Thyroid gland (tissue), 4 donors: ENCODE data around the gene ELP4. TPM values are rescaled to one million over a fixed set of nuclear protein-coding genes. Genes with fewer than 3 reads are reported as not detected.

Experiments used
- DNase-seq, 2 donors: peaks; one replicate each; pipeline ENCODE4 v3.0.0-alpha.2; 2019
- H3K27ac ChIP-seq, 3 donors: fragments of 200-600 bp; sonication (generic); 1 replicate in 2 of 3; 2 replicates in 1 of 3; pipeline ENCODE4 v1.5.1; 2016 to 2019; ENCODE audit warnings: mild to moderate bottlenecking in 1 of 3, moderate library complexity in 1 of 3
- H3K27me3 ChIP-seq: fragments of 200-600 bp; sonication (generic); one replicate; pipeline ENCODE4 v1.5.1; 2019
- H3K36me3 ChIP-seq, 2 donors: fragments of 200-600 bp; sonication (generic); one replicate each; pipeline ENCODE4 v1.5.1; 2016 to 2019
- H3K4me1 ChIP-seq, 2 donors: fragments of 200-600 bp; sonication (generic); one replicate each; pipeline ENCODE4 v1.5.1; 2017 to 2019
- H3K4me3 ChIP-seq, 3 donors: fragments of 200-600 bp; sonication (generic); replicated peaks in 1 of 3; 1 replicate in 2 of 3; 2 replicates in 1 of 3; pipeline ENCODE4 v1.5.1; 2016; ENCODE audit warnings: mild to moderate bottlenecking in 1 of 3
- H3K9me3 ChIP-seq: fragments of 200-600 bp; sonication (generic); one replicate; pipeline ENCODE4 v1.5.1; 2017
- POLR2A ChIP-seq, 2 donors: fragments of 450-650 bp; IDR thresholded peaks; one replicate each; pipeline ENCODE4 v1.6.1; 2017; ENCODE audit warnings: antibody characterized with exemption in 2 of 2, mild to moderate bottlenecking in 2 of 2, moderate library complexity in 1 of 2
- WGBS, 2 donors: methylation state at CpG; one replicate each; pipeline ENCODE4 v1.1.5; 2017; 5-methylcytosine and 5-hydroxymethylcytosine counted together
- intact Hi-C: fragments of 100-400 bp; cut with DNase I; formaldehyde crosslinking; loops from one replicate; pipeline ENCODE4 v1.15.1; 2023
- total RNA-seq, 4 donors: library from RNA; depleted of rRNA; stranded (reverse); fragments of >200 nt; gene quantifications; one replicate each; pipeline ENCODE4 v1.2.3, GENCODE V29; 2016
- TF ChIP-seq, protein P1 (sequence below), 6 experiments: fragments of 200-600 bp in 3 of 6; fragments of 450-650 bp in 3 of 6; sonication (generic) in 3 of 6; IDR thresholded peaks; one replicate each; pipeline ENCODE4 v1.5.1; 2016 to 2019; ENCODE audit warnings: antibody characterized with exemption in 6 of 6, mild to moderate bottlenecking in 2 of 6, inconsistent platforms in 1 of 6, moderate library complexity in 1 of 6

The ELP4 gene
- total RNA-seq, 4 donors from 2014 or later: 27.4 to 36.5 (median 33.0) TPM

DNA sequence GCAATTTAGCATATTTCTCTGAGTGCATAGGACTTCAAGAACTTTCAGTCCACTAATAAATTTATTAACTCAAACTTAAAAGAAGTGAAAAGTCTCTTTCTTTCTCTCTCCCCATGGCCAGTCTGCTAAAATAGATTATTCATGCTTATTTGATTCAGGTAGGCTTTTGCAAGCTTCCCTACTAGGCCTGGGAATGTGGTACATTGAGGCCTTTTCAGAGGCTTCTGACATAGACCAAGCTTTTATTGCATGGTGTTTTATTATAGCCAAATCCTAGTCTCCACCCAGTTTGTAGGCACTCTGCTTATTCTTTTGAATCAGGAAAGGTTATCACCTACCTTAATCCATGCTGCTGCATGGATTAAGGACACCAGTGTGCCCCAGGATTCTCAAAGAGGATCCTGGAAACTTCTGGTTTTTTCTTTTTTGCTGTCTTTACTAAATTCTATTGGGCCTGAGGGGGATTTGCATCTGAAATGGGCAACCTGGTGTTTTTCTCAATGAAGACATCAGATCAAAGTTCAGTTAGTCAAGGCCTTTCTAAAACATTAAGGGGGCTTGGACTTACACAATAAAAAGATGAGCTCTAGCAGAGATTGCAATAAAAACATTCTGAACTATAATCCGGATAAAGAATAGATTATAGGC lies 92.2 kb downstream of the ELP4 start:
- DNase-seq: no peak
- 96% methylated on average over 1 of the region's 1 CpG for WGBS, 2 donors
- TF ChIP-seq, protein P1, sequence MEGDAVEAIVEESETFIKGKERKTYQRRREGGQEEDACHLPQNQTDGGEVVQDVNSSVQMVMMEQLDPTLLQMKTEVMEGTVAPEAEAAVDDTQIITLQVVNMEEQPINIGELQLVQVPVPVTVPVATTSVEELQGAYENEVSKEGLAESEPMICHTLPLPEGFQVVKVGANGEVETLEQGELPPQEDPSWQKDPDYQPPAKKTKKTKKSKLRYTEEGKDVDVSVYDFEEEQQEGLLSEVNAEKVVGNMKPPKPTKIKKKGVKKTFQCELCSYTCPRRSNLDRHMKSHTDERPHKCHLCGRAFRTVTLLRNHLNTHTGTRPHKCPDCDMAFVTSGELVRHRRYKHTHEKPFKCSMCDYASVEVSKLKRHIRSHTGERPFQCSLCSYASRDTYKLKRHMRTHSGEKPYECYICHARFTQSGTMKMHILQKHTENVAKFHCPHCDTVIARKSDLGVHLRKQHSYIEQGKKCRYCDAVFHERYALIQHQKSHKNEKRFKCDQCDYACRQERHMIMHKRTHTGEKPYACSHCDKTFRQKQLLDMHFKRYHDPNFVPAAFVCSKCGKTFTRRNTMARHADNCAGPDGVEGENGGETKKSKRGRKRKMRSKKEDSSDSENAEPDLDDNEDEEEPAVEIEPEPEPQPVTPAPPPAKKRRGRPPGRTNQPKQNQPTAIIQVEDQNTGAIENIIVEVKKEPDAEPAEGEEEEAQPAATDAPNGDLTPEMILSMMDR (IDR thresholded peaks at IDR 0.05): no peak
- no peak for TF ChIP-seq POLR2A (IDR thresholded peaks at IDR 0.05)
- intact Hi-C loops: no loop called here
- Histone ChIP-seq H3K4me3 (no peak overlapping the region), H3K4me1 (no peaks in the 10 kb centered on the region), H3K9me3 (no peaks in the 10 kb centered on the region), H3K27me3 (no peaks in the 10 kb centered on the region), H3K27ac (no peak overlapping the region), H3K36me3 (no peaks in the 10 kb centered on the region)

DNA sequence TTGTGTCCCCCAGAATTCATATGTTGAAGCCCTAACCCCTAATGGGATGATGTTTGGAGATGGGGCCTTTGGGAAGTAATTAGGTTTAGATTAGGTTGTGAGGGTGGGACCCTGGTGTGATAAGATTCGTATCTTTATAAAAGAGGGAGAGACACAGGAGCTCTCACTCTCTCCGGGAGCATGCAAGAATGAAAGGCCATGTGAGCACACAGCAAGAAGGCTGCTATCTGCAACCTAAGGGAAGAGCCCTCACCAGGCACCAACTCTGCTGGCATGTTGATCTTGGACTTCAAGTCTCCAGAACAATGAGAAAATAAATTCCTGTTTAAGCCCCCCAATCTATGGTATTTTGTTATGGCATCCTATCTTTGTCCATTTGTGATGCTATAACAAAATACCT lies 97.3 kb downstream of the ELP4 start:
- Histone ChIP-seq H3K36me3 (no peaks in the 10 kb centered on the region), H3K9me3 (no peaks in the 10 kb centered on the region), H3K27ac (no peak overlapping the region), H3K4me3 (no peak overlapping the region), H3K4me1 (no peaks in the 10 kb centered on the region), H3K27me3 (no peaks in the 10 kb centered on the region)
- DNase-seq: no peak
- 93% methylated on average over 2 of the region's 2 CpGs for WGBS, 2 donors
- no peak for TF ChIP-seq POLR2A (IDR thresholded peaks at IDR 0.05)
- TF ChIP-seq, protein P1 (IDR thresholded peaks at IDR 0.05): no peak
- intact Hi-C loops: no loop called here

DNA sequence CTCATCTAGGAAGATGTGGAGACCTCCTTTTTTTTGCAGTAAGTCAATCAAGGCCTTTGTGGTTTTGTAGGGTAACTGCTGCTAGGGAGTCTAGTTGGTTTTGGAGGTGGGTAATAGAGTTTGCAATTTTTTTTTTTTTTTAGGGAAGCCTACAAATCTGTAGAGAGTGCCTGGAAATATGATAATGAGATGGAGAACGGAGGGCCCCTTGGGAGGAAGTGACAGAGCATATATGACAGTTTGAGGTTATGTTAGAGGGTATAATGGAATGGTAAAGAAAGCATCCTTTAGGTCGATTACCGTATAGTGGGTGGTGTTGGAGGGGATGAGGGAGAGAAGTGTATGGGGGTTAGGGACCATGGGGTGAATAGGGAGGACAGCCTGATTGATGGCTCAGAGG lies 98.3 kb downstream of the ELP4 start:
- WGBS, 2 donors: 94% methylated on average over 3 of the region's 3 CpGs
- no peaks in the 10 kb centered on the region for H3K27me3 ChIP-seq
- no peak overlapping the region for H3K27ac ChIP-seq
- H3K4me3 ChIP-seq: no peak overlapping the region
- no peaks in the 10 kb centered on the region for H3K4me1 ChIP-seq
- no peak for TF ChIP-seq POLR2A (IDR thresholded peaks at IDR 0.05)
- TF ChIP-seq, protein P1 (IDR thresholded peaks at IDR 0.05): no peak
- no peak for DNase-seq
- no peaks in the 10 kb centered on the region for H3K36me3 ChIP-seq
- H3K9me3 ChIP-seq: no peaks in the 10 kb centered on the region
- intact Hi-C loops: no loop called here

DNA sequence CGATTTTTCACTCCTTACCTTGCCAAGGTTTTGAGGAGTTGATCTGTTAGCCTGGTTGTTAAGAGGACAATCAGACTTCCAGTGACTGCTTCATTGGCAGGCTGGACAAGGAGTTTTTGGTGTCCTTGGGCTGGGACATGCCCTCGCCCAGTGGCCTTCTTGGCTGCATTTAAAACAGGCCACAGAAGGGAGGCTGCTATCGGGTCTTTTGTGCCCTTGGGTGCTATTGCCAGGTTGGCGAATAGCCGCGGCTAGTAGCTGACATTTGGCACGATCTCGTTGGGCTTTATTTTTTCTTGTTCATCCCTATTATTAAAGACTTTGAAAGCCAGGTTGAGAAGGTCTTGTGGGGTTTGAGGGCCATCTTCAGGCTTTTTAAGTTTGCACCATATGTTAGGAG lies 99.4 kb downstream of the ELP4 start:
- H3K27ac ChIP-seq: no peak overlapping the region
- H3K4me1 ChIP-seq: no peaks in the 10 kb centered on the region
- no peaks in the 10 kb centered on the region for H3K9me3 ChIP-seq
- H3K4me3 ChIP-seq: no peak overlapping the region
- TF ChIP-seq, protein P1 (IDR thresholded peaks at IDR 0.05): no peak
- TF ChIP-seq POLR2A (IDR thresholded peaks at IDR 0.05): no peak
- 97 to 98% methylated on average over 8 of the region's 8 CpGs for WGBS, 2 donors
- no peak for DNase-seq
- no peaks in the 10 kb centered on the region for H3K36me3 ChIP-seq
- H3K27me3 ChIP-seq: no peaks in the 10 kb centered on the region
- intact Hi-C loops: no loop called here

DNA sequence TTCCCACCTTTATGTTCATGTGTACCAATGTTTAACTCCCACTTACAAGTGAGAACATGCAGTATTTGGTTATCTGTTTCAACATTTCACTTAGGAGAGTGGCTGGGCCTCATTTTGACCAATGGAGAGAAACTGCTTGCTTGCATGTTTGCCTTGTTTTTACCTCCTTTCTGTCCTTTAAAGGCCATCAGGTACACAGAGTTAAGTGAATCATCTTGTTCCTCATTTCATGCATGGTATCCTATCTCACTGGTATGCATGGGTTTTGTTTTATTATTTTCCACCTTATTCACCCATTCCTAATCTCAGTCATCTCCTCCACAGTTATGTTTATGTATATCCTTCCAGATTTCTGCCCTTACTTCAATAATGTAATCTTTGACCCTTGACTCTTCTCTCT lies 101.0 kb downstream of the ELP4 start:
- intact Hi-C loops: no loop called here
- H3K36me3 ChIP-seq: no peaks in the 10 kb centered on the region
- no peak overlapping the region for H3K4me3 ChIP-seq
- H3K9me3 ChIP-seq: no peaks in the 10 kb centered on the region
- H3K27ac ChIP-seq: no peak overlapping the region
- no peaks in the 10 kb centered on the region for H3K4me1 ChIP-seq
- DNase-seq: no peak
- TF ChIP-seq, protein P1 (IDR thresholded peaks at IDR 0.05): no peak
- no peak for TF ChIP-seq POLR2A (IDR thresholded peaks at IDR 0.05)
- no peaks in the 10 kb centered on the region for H3K27me3 ChIP-seq
